CD14-positive monocyte (primary cell): ENCODE measurements around the gene C19orf38. TPM values are rescaled to one million over a fixed set of nuclear protein-coding genes. Genes with fewer than 3 reads are reported as not detected.
A peak's percentile ranks its signal among the peaks of the same experiment; 100 is the strongest.

Experiments
- DNase-seq, 3 donors: peaks; one replicate each; pipeline ENCODE4 v3.0.0-alpha.2; 2011 to 2022
- H2AFZ ChIP-seq: 2 replicates; pipeline ENCODE4 v1.6.0; 2012; ENCODE audit warnings: mild to moderate bottlenecking, low read depth, low read length, inconsistent platforms; ENCODE audit not compliant: insufficient read depth, poor library complexity, severe bottlenecking
- H3K27ac ChIP-seq, 2 donors: 1 replicate in 1 of 2; 2 replicates in 1 of 2; pipeline ENCODE4 v1.5.1; 2012 to 2013; ENCODE audit warnings: low read length in 2 of 2, control low read depth in 1 of 2, inconsistent platforms in 1 of 2, low read depth in 1 of 2, mild to moderate bottlenecking in 1 of 2
- H3K27me3 ChIP-seq, 2 donors: one replicate each; pipeline versions ENCODE4 v1.6.0 to v1.6.1; 2011 to 2013; ENCODE audit warnings: low read length in 2 of 2; ENCODE audit not compliant: control insufficient read depth in 2 of 2, insufficient read depth in 2 of 2
- H3K36me3 ChIP-seq, 2 donors: replicated peaks in 1 of 2; 1 replicate in 1 of 2; 2 replicates in 1 of 2; pipeline versions ENCODE4 v1.5.1 to v1.6.1; 2012 to 2013; ENCODE audit warnings: low read length in 2 of 2, control low read depth in 1 of 2, inconsistent platforms in 1 of 2, mild to moderate bottlenecking in 1 of 2; ENCODE audit not compliant: insufficient read depth in 2 of 2, control insufficient read depth in 1 of 2
- H3K4me1 ChIP-seq, 2 donors: 1 replicate in 1 of 2; 2 replicates in 1 of 2; pipeline versions ENCODE4 v1.5.1 to v1.6.1; 2012 to 2013; ENCODE audit warnings: low read length in 2 of 2, control low read depth in 1 of 2, inconsistent platforms in 1 of 2, mild to moderate bottlenecking in 1 of 2, moderate library complexity in 1 of 2; ENCODE audit not compliant: insufficient read depth in 2 of 2, control insufficient read depth in 1 of 2
- H3K4me2 ChIP-seq: replicated peaks from 2 replicates; pipeline ENCODE3; 2012; ENCODE audit warnings: low read length, moderate library complexity, mild to moderate bottlenecking; ENCODE audit not compliant: poor library complexity, severe bottlenecking; ENCODE audit errors: extremely low read depth
- H3K4me3 ChIP-seq, 3 experiments: fragments of 200-600 bp in 1 of 3; sonication (generic) in 1 of 3; replicated peaks in 1 of 3; 1 replicate in 2 of 3; 2 replicates in 1 of 3; pipeline ENCODE4 v1.5.1; 2011 to 2013; ENCODE audit warnings: low read length in 3 of 3, mild to moderate bottlenecking in 3 of 3, control low read depth in 2 of 3, low read depth in 2 of 3, inconsistent platforms in 1 of 3, moderate library complexity in 1 of 3
- H3K79me2 ChIP-seq: 2 replicates; pipeline ENCODE4 v1.6.0; 2012; ENCODE audit warnings: mild to moderate bottlenecking, control low read depth, inconsistent platforms, low read length, moderate library complexity; ENCODE audit not compliant: insufficient read depth
- H3K9ac ChIP-seq: 2 replicates; pipeline ENCODE4 v1.6.0; 2017; ENCODE audit warnings: low read length, mild to moderate bottlenecking; ENCODE audit not compliant: insufficient read depth, poor library complexity, severe bottlenecking
- H3K9me3 ChIP-seq, 2 donors: replicated peaks in 1 of 2; 1 replicate in 1 of 2; 2 replicates in 1 of 2; pipeline versions ENCODE4 v1.5.1 to v1.6.1; 2012 to 2013; ENCODE audit warnings: low read length in 2 of 2, control low read depth in 1 of 2; ENCODE audit not compliant: control insufficient read depth in 1 of 2, insufficient read depth in 1 of 2
- H4K20me1 ChIP-seq: 2 replicates; pipeline ENCODE4 v1.6.0; 2012; ENCODE audit warnings: mild to moderate bottlenecking, low read length, control low read depth, moderate library complexity; ENCODE audit not compliant: insufficient read depth
- H3K27ac Mint-ChIP-seq, 7 donors: one replicate each; pipeline ENCODE4 v1.8.0; 2020; ENCODE audit warnings: mild to moderate bottlenecking in 7 of 7, mixed read lengths in 7 of 7, moderate library complexity in 6 of 7, inconsistent platforms in 2 of 7
- H3K27me3 Mint-ChIP-seq, 3 donors: one replicate each; pipeline ENCODE4 v1.8.0; 2021 to 2022; ENCODE audit warnings: low read depth in 3 of 3, mild to moderate bottlenecking in 3 of 3, mixed read lengths in 3 of 3, moderate library complexity in 3 of 3, inconsistent platforms in 1 of 3
- H3K36me3 Mint-ChIP-seq, 2 donors: one replicate each; pipeline ENCODE4 v1.8.0; 2020; ENCODE audit warnings: mixed read lengths in 2 of 2, inconsistent platforms in 1 of 2, mild to moderate bottlenecking in 1 of 2
- H3K4me1 Mint-ChIP-seq: one replicate; pipeline ENCODE4 v1.8.0; 2020; ENCODE audit warnings: mild to moderate bottlenecking, mixed read lengths
- H3K4me3 Mint-ChIP-seq, 2 donors: one replicate each; pipeline ENCODE4 v1.8.0; 2020; ENCODE audit warnings: mild to moderate bottlenecking in 2 of 2, mixed read lengths in 2 of 2, moderate library complexity in 1 of 2
- H3K9me3 Mint-ChIP-seq, 7 donors: one replicate each; pipeline ENCODE4 v1.8.0; 2020 to 2022; ENCODE audit warnings: mixed read lengths in 7 of 7, mild to moderate bottlenecking in 6 of 7, moderate library complexity in 6 of 7, inconsistent platforms in 2 of 7
- CTCF ChIP-seq: fragments of 200-600 bp; IDR thresholded peaks from one replicate; pipeline ENCODE4 v1.8.0; 2022; ENCODE audit warnings: antibody characterized with exemption, mild to moderate bottlenecking
- WGBS: methylation state at CpG from one replicate; pipeline ENCODE4 v1.1.5; 2013; ENCODE audit warnings: missing lambda C conversion rate; ENCODE audit not compliant: insufficient coverage; 5-methylcytosine and 5-hydroxymethylcytosine counted together
- intact Hi-C, 2 donors: fragments of 100-400 bp; cut with micrococcal nuclease; formaldehyde crosslinking; loops; one replicate each; pipeline versions ENCODE4 v1.15.0 to v1.15.1; 2023
- polyA plus RNA-seq, 3 donors: library from polyadenylated mRNA; depleted of rRNA in 1 of 3; unstranded in 2 of 3; stranded (reverse) in 1 of 3; fragments of 300-500 nt in 2 of 3; fragments of >200 nt in 1 of 3; fragmentation: Illumina TruSeq in 2 of 3; gene quantifications; 1 replicate in 2 of 3; 2 replicates in 1 of 3; pipeline ENCODE4 v1.2.3, GENCODE V29; 2012 to 2021

The C19orf38 gene
- polyA plus RNA-seq, 3 donors = 134 to 174 (median 149) TPM

GRCh38 chr19:10819124-10820060 is 28.8 kb upstream of the C19orf38 start:
- Mint-ChIP-seq H3K9me3 (peaks cover 0 to 8% (median 0%) of the 10 kb centered on the region in 7 donors), H3K27ac (peak overlapping the region in 3 of 7 donors; percentile 42 to 53 (median 50)), H3K27me3 (no peaks in the 10 kb centered on the region), H3K4me1 (peaks cover 14% of the 10 kb centered on the region), H3K36me3 (peaks cover 63 to 92% of the 10 kb centered on the region in 2 donors), H3K4me3 (peak overlapping the region in 1 of 2 donors; percentile 34)
- Histone ChIP-seq H3K4me1 (peaks cover 14 to 15% of the 10 kb centered on the region in 2 donors), H3K27ac (peak overlapping the region in 1 of 2 donors; percentile 58), H2AFZ (no peak overlapping the region), H3K9me3 (no peaks in the 10 kb centered on the region), H3K36me3 (peaks cover 63 to 78% of the 10 kb centered on the region in 2 donors), H3K4me3 (no peak overlapping the region), H3K79me2 (peaks cover 17% of the 10 kb centered on the region), H3K9ac (no peak overlapping the region), H4K20me1 (no peaks in the 10 kb centered on the region), H3K27me3 (no peaks in the 10 kb centered on the region), H3K4me2 (no peak overlapping the region)
- TF ChIP-seq CTCF = no peak
- intact Hi-C loops = no loop called here
- no peak for DNase-seq
- 97% methylated on average over 18 of the region's 27 CpGs for WGBS

GRCh38 chr19:10820173-10820572 is 28.0 kb upstream of the C19orf38 start:
- peaks cover 7% of the 10 kb centered on the region for H3K4me1 Mint-ChIP-seq
- no peak overlapping the region for H3K4me3 Mint-ChIP-seq
- peaks cover 71 to 86% of the 10 kb centered on the region in 2 donors for H3K36me3 ChIP-seq
- H3K9me3 ChIP-seq = no peaks in the 10 kb centered on the region
- TF ChIP-seq CTCF = peak; percentile 29
- H3K9ac ChIP-seq = no peak overlapping the region
- H4K20me1 ChIP-seq = no peaks in the 10 kb centered on the region
- H3K27ac Mint-ChIP-seq = peak overlapping the region in 2 of 7 donors; percentile 46 to 80
- no peak overlapping the region for H3K4me2 ChIP-seq
- no peak overlapping the region for H3K4me3 ChIP-seq
- peaks cover 0 to under 1% (median 0%) of the 10 kb centered on the region in 7 donors for H3K9me3 Mint-ChIP-seq
- H3K36me3 Mint-ChIP-seq = peaks cover 63 to 92% of the 10 kb centered on the region in 2 donors
- 98% methylated on average over 7 of the region's 7 CpGs for WGBS
- peak overlapping the region in 1 of 2 donors; percentile 24 for H3K27ac ChIP-seq
- peaks cover 7% of the 10 kb centered on the region in 2 donors for H3K4me1 ChIP-seq
- H3K79me2 ChIP-seq = peaks cover 13% of the 10 kb centered on the region
- H2AFZ ChIP-seq = no peak overlapping the region
- H3K27me3 Mint-ChIP-seq = no peaks in the 10 kb centered on the region
- intact Hi-C loops = no loop called here
- H3K27me3 ChIP-seq = no peaks in the 10 kb centered on the region
- DNase-seq = no peak
